LNCAP (cell line): ENCODE measurements around the gene ATP8A1.

ENCODE experiments used
- CTCF ChIP-seq: fragments of 450-650 bp; IDR thresholded peaks from 2 replicates; pipeline ENCODE4 v1.5.1; 2017; ENCODE audit warnings: mild to moderate bottlenecking

The ATP8A1 gene

GRCh38 chr4:42676066-42676951 lies 19.4 kb upstream of the ATP8A1 start:
- TF ChIP-seq CTCF: no peak

DNA sequence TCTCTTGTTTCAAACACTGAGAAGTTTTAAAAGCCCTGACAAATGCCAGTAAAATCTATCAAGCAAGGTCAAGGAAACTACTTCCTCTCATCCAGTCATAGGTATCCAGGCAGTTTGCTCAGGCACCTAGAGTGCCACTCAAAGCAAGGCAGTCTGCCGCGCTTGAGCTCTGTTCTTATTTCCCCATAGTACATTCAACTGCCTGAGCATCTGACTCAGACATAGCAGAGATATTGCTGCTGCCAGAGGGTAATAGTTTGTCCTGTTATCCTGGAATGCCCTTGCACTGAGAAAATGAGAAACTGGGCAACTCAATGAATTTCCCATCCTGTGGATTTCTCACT lies 16.1 kb upstream of the ATP8A1 start:
- TF ChIP-seq CTCF: no peak

GRCh38 chr4:42672359-42673081 lies 15.6 kb upstream of the ATP8A1 start:
- TF ChIP-seq CTCF: no peak

DNA sequence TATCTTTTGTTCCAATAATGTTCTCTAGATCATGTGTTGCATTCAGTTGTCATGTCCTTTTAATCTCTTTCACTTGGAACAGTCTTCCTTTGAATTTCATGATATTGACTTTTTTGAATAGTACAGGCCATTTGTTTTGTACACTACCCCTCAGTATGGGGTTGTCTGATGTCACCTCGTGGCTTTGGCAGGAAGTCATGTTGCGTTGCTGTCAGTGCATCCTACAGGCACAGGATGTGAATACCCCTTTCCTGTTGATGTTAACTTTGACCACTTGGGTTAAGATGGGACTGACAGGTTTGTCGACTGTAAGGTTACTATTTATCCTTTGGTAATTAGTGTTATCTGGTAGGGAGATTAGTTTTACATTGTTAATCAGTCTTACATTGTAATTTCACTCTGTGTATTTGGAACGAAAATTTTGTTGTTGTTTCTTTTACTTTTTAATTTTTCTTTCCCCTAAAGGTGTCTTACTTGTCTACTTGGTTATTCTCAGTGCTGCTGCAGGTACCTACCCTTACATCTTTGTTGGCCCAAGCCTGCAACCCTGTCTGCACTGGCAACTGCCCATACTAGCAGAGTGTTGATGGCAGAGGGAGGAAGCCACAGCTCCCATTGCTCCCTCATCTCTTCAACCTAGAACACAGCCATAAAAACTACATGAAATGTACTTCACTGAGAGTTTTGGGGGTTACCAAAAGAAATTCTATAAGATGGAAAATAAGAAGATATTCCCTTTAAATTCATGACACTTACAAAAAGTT lies 14.7 kb upstream of the ATP8A1 start:
- no peak for TF ChIP-seq CTCF

- TF ChIP-seq CTCF: no peak
Measured at GRCh38 chr4:42658261-42658660, 1.4 kb upstream of the ATP8A1 start.

- no peak for TF ChIP-seq CTCF
Measured at GRCh38 chr4:42656679-42656943, 294 bp downstream of the ATP8A1 start.

GRCh38 chr4:42655921-42656678 lies 805 bp downstream of the ATP8A1 start:
- TF ChIP-seq CTCF: no peak
